ENCODE data around the gene SND1. TPM values are rescaled to one million over a fixed set of nuclear protein-coding genes. Genes with fewer than 3 reads are reported as not detected.

Gene SND1
- total RNA-seq, 1 experiment from 2014 or later: 274 TPM

DNA sequence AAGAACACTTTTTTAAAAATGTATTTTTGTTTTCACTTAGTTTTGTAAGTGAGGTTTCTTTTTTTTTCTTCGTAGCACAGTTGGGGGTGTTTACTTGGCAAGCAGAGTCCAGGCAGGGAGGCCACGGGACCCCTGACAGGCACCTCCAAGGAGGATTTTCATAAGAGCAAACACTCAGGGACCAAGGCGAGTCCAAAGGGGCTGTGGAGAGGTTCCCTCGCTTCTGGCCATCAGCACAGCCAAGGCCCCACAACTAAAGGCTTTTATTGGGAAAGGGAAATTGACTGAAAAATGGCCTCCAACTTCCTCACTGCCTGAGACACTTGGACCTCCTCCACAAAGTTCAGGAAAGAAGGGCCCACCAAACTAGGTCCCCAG, 205.5 kb downstream of the SND1 start:
- no peaks in the 10 kb centered on the region for H3K4me1 Mint-ChIP-seq (ENCODE audit: low read depth, unreplicated experiment)
- POLR2A ChIA-PET: no interaction called here

GRCh38 chr7:127858091-127858914, 206.3 kb downstream of the SND1 start:
- no peak for DNase-seq
- TF ChIP-seq, protein P1, sequence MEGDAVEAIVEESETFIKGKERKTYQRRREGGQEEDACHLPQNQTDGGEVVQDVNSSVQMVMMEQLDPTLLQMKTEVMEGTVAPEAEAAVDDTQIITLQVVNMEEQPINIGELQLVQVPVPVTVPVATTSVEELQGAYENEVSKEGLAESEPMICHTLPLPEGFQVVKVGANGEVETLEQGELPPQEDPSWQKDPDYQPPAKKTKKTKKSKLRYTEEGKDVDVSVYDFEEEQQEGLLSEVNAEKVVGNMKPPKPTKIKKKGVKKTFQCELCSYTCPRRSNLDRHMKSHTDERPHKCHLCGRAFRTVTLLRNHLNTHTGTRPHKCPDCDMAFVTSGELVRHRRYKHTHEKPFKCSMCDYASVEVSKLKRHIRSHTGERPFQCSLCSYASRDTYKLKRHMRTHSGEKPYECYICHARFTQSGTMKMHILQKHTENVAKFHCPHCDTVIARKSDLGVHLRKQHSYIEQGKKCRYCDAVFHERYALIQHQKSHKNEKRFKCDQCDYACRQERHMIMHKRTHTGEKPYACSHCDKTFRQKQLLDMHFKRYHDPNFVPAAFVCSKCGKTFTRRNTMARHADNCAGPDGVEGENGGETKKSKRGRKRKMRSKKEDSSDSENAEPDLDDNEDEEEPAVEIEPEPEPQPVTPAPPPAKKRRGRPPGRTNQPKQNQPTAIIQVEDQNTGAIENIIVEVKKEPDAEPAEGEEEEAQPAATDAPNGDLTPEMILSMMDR (IDR thresholded peaks at IDR 0.05; ENCODE audit: insufficient read depth in 1 of 2, low read depth in 1 of 2, low read length in 1 of 2, severe bottlenecking in 1 of 2, unreplicated experiment in 1 of 2): no peak
- Mint-ChIP-seq H3K27ac (ENCODE audit: unreplicated experiment) (no peak overlapping the region), H3K36me3 (ENCODE audit: insufficient read depth, unreplicated experiment) (peaks cover 39% of the 10 kb centered on the region), H3K9me3 (ENCODE audit: unreplicated experiment) (no peaks in the 10 kb centered on the region), H3K27me3 (ENCODE audit: insufficient read depth, unreplicated experiment) (no peaks in the 10 kb centered on the region), H3K4me3 (ENCODE audit: unreplicated experiment) (no peak overlapping the region), H3K4me1 (ENCODE audit: low read depth, unreplicated experiment) (no peaks in the 10 kb centered on the region)
- intact Hi-C loops (cut with micrococcal nuclease; ENCODE audit: unreplicated experiment): no loop called here
- no peak overlapping the region for H3K4me3 ChIP-seq (ENCODE audit: low read depth, low read length)
- CTCF ChIA-PET: no interaction called here
- no TSS peak for BruUV-seq (replicated peaks)
- no peaks in the 10 kb centered on the region for H3K4me1 ChIP-seq
- H3K36me3 ChIP-seq (ENCODE audit: control insufficient read depth, insufficient read depth, low read length): no peaks in the 10 kb centered on the region
- POLR2A ChIA-PET: no interaction called here
- H3K9me3 ChIP-seq: no peaks in the 10 kb centered on the region
- no peaks in the 10 kb centered on the region for H3K27me3 ChIP-seq (replicated peaks; ENCODE audit: control insufficient read depth, insufficient read depth, low read length)

More for the DNA sequence above, 205.5 kb downstream of the SND1 start:
- H3K4me1 ChIP-seq: no peaks in the 10 kb centered on the region
- Mint-ChIP-seq H3K4me3 (ENCODE audit: unreplicated experiment) (no peak overlapping the region), H3K27me3 (ENCODE audit: insufficient read depth, unreplicated experiment) (no peaks in the 10 kb centered on the region), H3K36me3 (ENCODE audit: insufficient read depth, unreplicated experiment) (peaks cover 46% of the 10 kb centered on the region), H3K27ac (ENCODE audit: unreplicated experiment) (no peak overlapping the region), H3K9me3 (ENCODE audit: unreplicated experiment) (no peaks in the 10 kb centered on the region)
- H3K27me3 ChIP-seq (replicated peaks; ENCODE audit: control insufficient read depth, insufficient read depth, low read length): no peaks in the 10 kb centered on the region
- BruUV-seq (replicated peaks): no TSS peak
- H3K36me3 ChIP-seq (ENCODE audit: control insufficient read depth, insufficient read depth, low read length): no peaks in the 10 kb centered on the region
- intact Hi-C loops (cut with micrococcal nuclease; ENCODE audit: unreplicated experiment): no loop called here
- CTCF ChIA-PET: no interaction called here
- TF ChIP-seq, protein P1 (IDR thresholded peaks at IDR 0.05; ENCODE audit: insufficient read depth in 1 of 2, low read depth in 1 of 2, low read length in 1 of 2, severe bottlenecking in 1 of 2, unreplicated experiment in 1 of 2): no peak
- no peaks in the 10 kb centered on the region for H3K9me3 ChIP-seq
- H3K4me3 ChIP-seq (ENCODE audit: low read depth, low read length): no peak overlapping the region
- no peak for DNase-seq

GRCh38 chr7:127858915-127859189, 206.9 kb downstream of the SND1 start:
- no peaks in the 10 kb centered on the region for H3K9me3 ChIP-seq
- CTCF ChIA-PET: no interaction called here
- Mint-ChIP-seq H3K27ac (ENCODE audit: unreplicated experiment) (no peak overlapping the region), H3K9me3 (ENCODE audit: unreplicated experiment) (no peaks in the 10 kb centered on the region), H3K36me3 (ENCODE audit: insufficient read depth, unreplicated experiment) (peaks cover 34% of the 10 kb centered on the region), H3K4me1 (ENCODE audit: low read depth, unreplicated experiment) (no peaks in the 10 kb centered on the region), H3K27me3 (ENCODE audit: insufficient read depth, unreplicated experiment) (no peaks in the 10 kb centered on the region), H3K4me3 (ENCODE audit: unreplicated experiment) (no peak overlapping the region)
- intact Hi-C loops (cut with micrococcal nuclease; ENCODE audit: unreplicated experiment): no loop called here
- H3K4me1 ChIP-seq: no peaks in the 10 kb centered on the region
- no peak for DNase-seq
- POLR2A ChIA-PET: no interaction called here
- H3K36me3 ChIP-seq (ENCODE audit: control insufficient read depth, insufficient read depth, low read length): no peaks in the 10 kb centered on the region
- no peaks in the 10 kb centered on the region for H3K27me3 ChIP-seq (replicated peaks; ENCODE audit: control insufficient read depth, insufficient read depth, low read length)
- BruUV-seq (replicated peaks): no TSS peak
- TF ChIP-seq, protein P1 (IDR thresholded peaks at IDR 0.05; ENCODE audit: insufficient read depth in 1 of 2, low read depth in 1 of 2, low read length in 1 of 2, severe bottlenecking in 1 of 2, unreplicated experiment in 1 of 2): no peak
- no peak overlapping the region for H3K4me3 ChIP-seq (ENCODE audit: low read depth, low read length)
